ENCODE measurements around the gene PLXNB3. TPM values are rescaled to one million over a fixed set of nuclear protein-coding genes. Genes with fewer than 3 reads are reported as not detected.

PLXNB3 gene
- total and polyA plus RNA-seq, 2 donors (not counting 1 experiment from before 2014, with no cell fraction given): 0.25 TPM; not detected in 1

DNA sequence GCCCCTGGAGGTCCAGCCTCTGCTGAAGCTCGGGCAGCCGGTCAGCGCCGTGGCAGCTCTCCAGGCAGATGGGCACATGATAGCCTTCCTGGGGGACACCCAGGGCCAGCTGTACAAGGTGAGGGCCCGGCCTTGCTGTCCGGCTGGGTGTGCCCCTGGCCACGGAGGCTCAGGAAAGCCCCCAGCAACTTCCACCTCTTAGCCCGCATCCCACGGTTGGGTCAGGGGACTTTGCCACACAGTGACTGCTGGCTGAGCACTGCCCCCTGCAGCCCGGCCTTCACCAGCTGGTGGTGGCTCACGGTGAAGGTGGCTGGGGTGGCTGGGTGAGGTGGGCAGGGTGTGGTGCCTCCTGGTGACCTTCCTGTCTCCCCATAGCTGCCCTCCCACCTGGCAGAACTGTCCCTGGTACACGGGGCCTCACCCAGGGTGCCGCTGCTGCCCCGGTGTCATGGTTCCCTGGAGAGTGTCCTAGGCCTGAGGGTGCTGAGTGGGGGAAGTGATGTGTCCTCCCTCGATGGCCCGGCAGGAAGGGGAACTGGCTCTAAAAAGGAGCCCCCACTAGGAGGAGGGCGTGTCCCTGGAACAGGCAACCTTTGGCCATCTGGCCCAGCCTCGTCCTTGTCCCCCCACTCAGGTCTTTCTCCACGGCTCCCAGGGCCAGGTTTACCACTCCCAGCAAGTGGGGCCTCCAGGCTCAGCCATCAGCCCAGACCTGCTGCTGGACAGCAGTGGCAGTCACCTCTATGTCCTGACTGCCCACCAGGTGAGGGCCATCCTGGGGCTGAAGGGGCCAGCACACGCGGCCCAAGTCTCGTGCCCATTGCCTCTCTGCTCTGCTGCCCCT, 4.5 kb downstream of the PLXNB3 start:
- no peaks in the 10 kb centered on the region for H4K20me1 ChIP-seq (ENCODE audit: control insufficient read depth, insufficient read depth, low read length, poor library complexity, severe bottlenecking)
- WGBS (ENCODE audit: insufficient coverage): 78% methylated on average over 13 of the region's 22 CpGs
- H3K4me3 ChIP-seq (ENCODE audit: control extremely low read depth in 1 of 5, extremely low read depth in 1 of 5, insufficient read depth in 1 of 5, low read depth in 2 of 5, low read length in 4 of 5): no peak overlapping the region
- intact Hi-C loops (cut with micrococcal nuclease): no loop called here
- H3K4me1 Mint-ChIP-seq: peaks cover 14% of the 10 kb centered on the region
- H3K4me1 ChIP-seq (ENCODE audit: control insufficient read depth in 2 of 2, insufficient read depth in 2 of 2, low read length in 2 of 2): peaks cover 0 to 18% of the 10 kb centered on the region in 2 donors
- no peaks in the 10 kb centered on the region for H3K36me3 ChIP-seq (replicated peaks in 1 of 2; ENCODE audit: control extremely low read depth in 1 of 2, control insufficient read depth in 1 of 2, extremely low read depth in 1 of 2, insufficient read depth in 2 of 2, low read length in 1 of 2)
- no peak overlapping the region for H2AFZ ChIP-seq (ENCODE audit: insufficient read depth, low read depth, low read length, poor library complexity, severe bottlenecking)
- H3K79me2 ChIP-seq (ENCODE audit: control insufficient read depth, insufficient read depth, low read length): no peaks in the 10 kb centered on the region
- no peak overlapping the region for H3K9ac ChIP-seq (ENCODE audit: low read length)
- H3K27me3 Mint-ChIP-seq: no peaks in the 10 kb centered on the region
- ChIA-PET POLR2A (no interaction called here), CTCF (interaction anchor here (0.6 kb wide), 1 partner anchor 13 kb away, joined by 3 read pairs; no protein-coding TSS in a partner anchor)
- H3K27me3 ChIP-seq (replicated peaks in 1 of 4; ENCODE audit: control extremely low read depth in 1 of 4, control insufficient read depth in 3 of 4, insufficient read depth in 4 of 4, low read length in 3 of 4): no peaks in the 10 kb centered on the region
- DNase-seq (no peak), ATAC-seq (ENCODE audit: low read depth) (no peak)
- TF ChIP-seq CTCF (IDR thresholded peaks at IDR 0.05): no peak
- no peak for TF ChIP-seq EZH2 (IDR thresholded peaks at IDR 0.05; ENCODE audit: borderline replicate concordance, insufficient read depth, low read depth, low read length, poor library complexity, severe bottlenecking)
- no peak overlapping the region for H3K27ac Mint-ChIP-seq
- H3K4me3 Mint-ChIP-seq: no peak overlapping the region
- no peaks in the 10 kb centered on the region for H3K9me3 ChIP-seq (ENCODE audit: control extremely low read depth in 1 of 3, control insufficient read depth in 2 of 3, insufficient read depth in 1 of 3, low read length in 2 of 3)
- H3K4me2 ChIP-seq (replicated peaks; ENCODE audit: low read depth, low read length, poor library complexity, severe bottlenecking): no peak overlapping the region
- no peaks in the 10 kb centered on the region for H3K9me3 Mint-ChIP-seq (ENCODE audit: insufficient read depth)
- H3K27ac ChIP-seq (ENCODE audit: low read length in 2 of 2): no peak overlapping the region

DNA sequence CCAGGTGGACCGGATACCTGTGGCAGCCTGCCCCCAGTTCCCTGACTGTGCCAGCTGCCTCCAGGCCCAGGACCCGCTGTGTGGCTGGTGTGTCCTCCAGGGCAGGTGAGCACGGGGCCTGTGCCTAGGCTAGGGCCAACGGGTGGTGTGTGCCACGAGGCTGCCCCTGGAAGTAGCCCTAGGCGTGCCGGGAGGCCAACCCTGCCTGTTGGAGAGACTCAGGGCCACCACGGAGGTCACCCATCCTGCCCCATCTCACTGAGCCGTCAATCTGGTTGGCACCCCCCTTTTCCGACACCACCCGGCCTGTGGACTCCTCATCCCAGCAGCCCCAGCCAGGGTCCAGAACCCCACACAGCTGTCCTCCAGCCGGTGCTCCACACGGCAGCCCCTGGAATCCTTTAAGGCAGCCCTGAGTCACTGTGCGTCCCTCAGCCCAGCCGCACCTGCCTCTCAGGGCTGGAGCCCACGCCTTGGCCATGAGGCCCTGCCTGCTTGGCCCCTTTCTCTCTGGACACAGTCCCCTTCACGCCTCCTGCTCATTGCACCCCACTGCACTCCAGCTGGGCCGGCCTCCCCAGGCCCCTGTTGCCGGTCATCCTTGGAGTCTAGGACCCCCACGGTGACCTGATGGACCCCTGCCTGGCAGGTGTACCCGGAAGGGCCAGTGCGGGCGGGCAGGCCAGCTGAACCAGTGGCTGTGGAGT, 5.3 kb downstream of the PLXNB3 start:
- H3K4me2 ChIP-seq (replicated peaks; ENCODE audit: low read depth, low read length, poor library complexity, severe bottlenecking): no peak overlapping the region
- no peaks in the 10 kb centered on the region for H3K9me3 ChIP-seq (ENCODE audit: control extremely low read depth in 1 of 3, control insufficient read depth in 2 of 3, insufficient read depth in 1 of 3, low read length in 2 of 3)
- no peak overlapping the region for H3K27ac ChIP-seq (ENCODE audit: low read length in 2 of 2)
- H3K27ac Mint-ChIP-seq: no peak overlapping the region
- no peak overlapping the region for H3K4me3 ChIP-seq (ENCODE audit: control extremely low read depth in 1 of 5, extremely low read depth in 1 of 5, insufficient read depth in 1 of 5, low read depth in 2 of 5, low read length in 4 of 5)
- H3K27me3 Mint-ChIP-seq: no peaks in the 10 kb centered on the region
- H4K20me1 ChIP-seq (ENCODE audit: control insufficient read depth, insufficient read depth, low read length, poor library complexity, severe bottlenecking): no peaks in the 10 kb centered on the region
- DNase-seq: no peak
- no peaks in the 10 kb centered on the region for H3K9me3 Mint-ChIP-seq (ENCODE audit: insufficient read depth)
- intact Hi-C loops (cut with micrococcal nuclease): no loop called here
- H3K4me1 ChIP-seq (ENCODE audit: control insufficient read depth in 2 of 2, insufficient read depth in 2 of 2, low read length in 2 of 2): peaks cover 0 to 11% of the 10 kb centered on the region in 2 donors
- ChIA-PET CTCF (no interaction called here), POLR2A (interaction anchor here (0.6 kb wide), 1 partner anchor 176 kb away, joined by 4 read pairs; no protein-coding TSS in a partner anchor)
- TF ChIP-seq EZH2 (IDR thresholded peaks at IDR 0.05; ENCODE audit: borderline replicate concordance, insufficient read depth, low read depth, low read length, poor library complexity, severe bottlenecking) (no peak), CTCF (IDR thresholded peaks at IDR 0.05) (no peak)
- H2AFZ ChIP-seq (ENCODE audit: insufficient read depth, low read depth, low read length, poor library complexity, severe bottlenecking): no peak overlapping the region
- no peaks in the 10 kb centered on the region for H3K27me3 ChIP-seq (replicated peaks in 1 of 4; ENCODE audit: control extremely low read depth in 1 of 4, control insufficient read depth in 3 of 4, insufficient read depth in 4 of 4, low read length in 3 of 4)
- WGBS (ENCODE audit: insufficient coverage): 87% methylated on average over 13 of the region's 23 CpGs
- no peak for ATAC-seq (ENCODE audit: low read depth)
- no peaks in the 10 kb centered on the region for H3K36me3 ChIP-seq (replicated peaks in 1 of 2; ENCODE audit: control extremely low read depth in 1 of 2, control insufficient read depth in 1 of 2, extremely low read depth in 1 of 2, insufficient read depth in 2 of 2, low read length in 1 of 2)
- no peak overlapping the region for H3K4me3 Mint-ChIP-seq
- H3K79me2 ChIP-seq (ENCODE audit: control insufficient read depth, insufficient read depth, low read length): no peaks in the 10 kb centered on the region
- peaks cover 9% of the 10 kb centered on the region for H3K4me1 Mint-ChIP-seq
- no peak overlapping the region for H3K9ac ChIP-seq (ENCODE audit: low read length)

Data from B cell (primary cell).